Psoas muscle (tissue), 8 donors: ENCODE results near the gene HPS3. TPM values are rescaled to one million over a fixed set of nuclear protein-coding genes. Genes with fewer than 3 reads are reported as not detected.

Experiments
- ATAC-seq, 4 donors: fragments of 200-7000 bp; cut with Tn5 transposase; one replicate each; pipeline ENCODE4 v1.9.1; 2020; ENCODE audit warnings: moderate library complexity in 3 of 4, mild to moderate bottlenecking in 2 of 4
- DNase-seq, 2 donors: peaks; one replicate each; pipeline ENCODE4 v3.0.0-alpha.2; 2020
- H3K27ac ChIP-seq: fragments of 200-600 bp; one replicate; pipeline ENCODE4 v1.8.0; 2022
- H3K27me3 ChIP-seq, 3 donors: fragments of 200-600 bp in 1 of 3; one replicate each; pipeline versions ENCODE4 v1.6.1 to v1.8.0; 2013 to 2022; ENCODE audit warnings: low read length in 2 of 3, mild to moderate bottlenecking in 2 of 3, moderate library complexity in 1 of 3; ENCODE audit not compliant: insufficient read depth in 3 of 3
- H3K36me3 ChIP-seq, 2 donors: fragments of 200-600 bp in 1 of 2; one replicate each; pipeline versions ENCODE4 v1.6.1 to v1.8.0; 2013 to 2022; ENCODE audit warnings: low read depth in 1 of 2, mild to moderate bottlenecking in 1 of 2, moderate library complexity in 1 of 2; ENCODE audit not compliant: insufficient read depth in 1 of 2
- H3K4me1 ChIP-seq: fragments of 200-600 bp; one replicate; pipeline ENCODE4 v1.8.0; 2022
- H3K4me3 ChIP-seq: fragments of 200-600 bp; one replicate; pipeline ENCODE4 v1.8.0; 2022; ENCODE audit warnings: mild to moderate bottlenecking
- H3K9me3 ChIP-seq: fragments of 200-600 bp; one replicate; pipeline ENCODE4 v1.8.0; 2022
- WGBS, 3 donors: extraction: QIAGEN DNeasy Blood & Tissue Kit; methylation state at CpG; one replicate each; pipeline versions ENCODE4 v1.1.6 to v1.1.7; 2013; 5-methylcytosine and 5-hydroxymethylcytosine counted together
- intact Hi-C, 2 donors: fragments of 100-400 bp; cut with DNase I; formaldehyde crosslinking; loops; one replicate each; pipeline versions ENCODE4 v1.11.0 to v1.14.2; 2022
- polyA plus RNA-seq, 3 donors: library from polyadenylated mRNA; stranded (reverse); fragments of 200-250 nt; gene quantifications; one replicate each; pipeline ENCODE4 v1.2.3, GENCODE V29; 2013
- total RNA-seq, 4 donors: library from RNA; stranded (reverse); fragmentation: NEBNext Ultra II Directional in 2 of 4; extraction: Animal tissue kit (Norgen Biotek cat#: 25700) in 2 of 4; gene quantifications; one replicate each; pipeline versions ENCODE4 v1.2.1 to v1.2.4, GENCODE V29; 2021 to 2023
- TF ChIP-seq, protein P1 (sequence below): fragments of 200-600 bp; IDR thresholded peaks from one replicate; pipeline ENCODE4 v1.8.0; 2022; ENCODE audit warnings: antibody characterized with exemption
- donor health status: healthy with polysubstance abuse.
- donor health status: DM: no; HTN: no; CAD: no; lungs with moderate emphysema.
- donor health status: Bipolar disorder and iron deficiency.
- donor health status: healthy.
- donor health status: DM: yes; HTN: yes; CAD: no.
- donor health status: DM: no; HTN: no; CAD: no.
- donor health status: DM: no; HTN: no; CAD: no.
- donor health status: DM: yes; HTN: yes; CAD: no.

The HPS3 gene
- total and polyA plus RNA-seq, 7 donors = 2.2 to 7.3 (median 3.5) TPM

DNA sequence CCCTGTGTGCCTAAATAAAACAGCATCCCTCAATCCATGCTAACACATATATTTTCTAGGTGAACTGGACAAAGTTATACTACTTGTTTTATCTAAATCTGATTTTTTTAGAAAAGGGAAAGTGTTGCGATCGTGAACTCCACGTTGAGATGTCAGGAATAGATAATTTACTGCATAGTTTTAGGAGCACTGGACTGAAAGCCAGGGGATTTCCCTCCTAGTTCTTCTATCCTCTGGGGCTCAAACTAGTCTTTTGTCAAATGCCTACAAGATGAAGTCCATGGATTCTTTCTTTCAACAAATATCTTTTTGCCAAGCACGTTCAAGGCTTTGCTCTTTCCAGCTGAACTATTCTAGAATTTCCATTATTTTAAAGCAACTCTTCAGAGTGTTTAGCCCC is 617 bp upstream of the HPS3 start:
- Histone ChIP-seq H3K36me3 (no peaks in the 10 kb centered on the region), H3K4me3 (peak overlapping the region; percentile 82), H3K4me1 (peaks cover 22% of the 10 kb centered on the region), H3K9me3 (no peaks in the 10 kb centered on the region), H3K27me3 (no peaks in the 10 kb centered on the region), H3K27ac (peak overlapping the region; percentile 79)
- intact Hi-C loops = loop anchor here (2.0 to 10.0 kb wide), 2 partner anchors 42 to 174 kb away; partner anchors contain the start of gene HLTF (in 1 of the 2)
- WGBS, 3 donors = 2 to 5% (median 3%) methylated on average over 4 of the region's 4 CpGs
- DNase-seq (no peak), ATAC-seq (no peak)
- TF ChIP-seq, protein P1, sequence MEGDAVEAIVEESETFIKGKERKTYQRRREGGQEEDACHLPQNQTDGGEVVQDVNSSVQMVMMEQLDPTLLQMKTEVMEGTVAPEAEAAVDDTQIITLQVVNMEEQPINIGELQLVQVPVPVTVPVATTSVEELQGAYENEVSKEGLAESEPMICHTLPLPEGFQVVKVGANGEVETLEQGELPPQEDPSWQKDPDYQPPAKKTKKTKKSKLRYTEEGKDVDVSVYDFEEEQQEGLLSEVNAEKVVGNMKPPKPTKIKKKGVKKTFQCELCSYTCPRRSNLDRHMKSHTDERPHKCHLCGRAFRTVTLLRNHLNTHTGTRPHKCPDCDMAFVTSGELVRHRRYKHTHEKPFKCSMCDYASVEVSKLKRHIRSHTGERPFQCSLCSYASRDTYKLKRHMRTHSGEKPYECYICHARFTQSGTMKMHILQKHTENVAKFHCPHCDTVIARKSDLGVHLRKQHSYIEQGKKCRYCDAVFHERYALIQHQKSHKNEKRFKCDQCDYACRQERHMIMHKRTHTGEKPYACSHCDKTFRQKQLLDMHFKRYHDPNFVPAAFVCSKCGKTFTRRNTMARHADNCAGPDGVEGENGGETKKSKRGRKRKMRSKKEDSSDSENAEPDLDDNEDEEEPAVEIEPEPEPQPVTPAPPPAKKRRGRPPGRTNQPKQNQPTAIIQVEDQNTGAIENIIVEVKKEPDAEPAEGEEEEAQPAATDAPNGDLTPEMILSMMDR = no peak

DNA sequence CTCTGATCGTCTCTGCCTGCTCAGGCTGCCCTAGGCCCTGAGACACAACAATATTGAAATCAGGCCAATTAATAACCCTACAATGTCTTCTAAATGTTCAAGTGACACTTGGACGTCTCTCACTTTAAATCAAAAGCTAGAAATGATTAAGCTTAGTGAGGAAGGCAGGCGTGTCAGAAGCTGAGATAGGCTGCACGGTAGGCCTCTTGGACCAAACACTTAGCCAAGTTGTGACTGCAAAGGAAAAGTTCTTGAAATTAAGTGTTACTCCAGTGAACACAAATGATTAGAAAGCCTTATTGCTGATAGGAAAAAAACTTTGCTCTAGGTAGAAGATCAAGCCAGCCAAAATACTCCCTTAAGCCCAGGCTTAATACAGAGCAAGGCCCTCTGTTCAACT is 2.2 kb downstream of the HPS3 start:
- Histone ChIP-seq H3K4me1 (peaks cover 27% of the 10 kb centered on the region), H3K27me3 (no peaks in the 10 kb centered on the region), H3K9me3 (no peaks in the 10 kb centered on the region), H3K4me3 (no peak overlapping the region), H3K27ac (peak overlapping the region; percentile 79), H3K36me3 (no peaks in the 10 kb centered on the region)
- 47 to 62% (median 53%) methylated on average over 4 of the region's 4 CpGs for WGBS, 3 donors
- TF ChIP-seq, protein P1 = no peak
- intact Hi-C loops = loop anchor here in 1 of 2 donors (5.0 kb wide), 1 partner anchor 46 kb away; no protein-coding TSS in a partner anchor
- no peak for DNase-seq
- no peak for ATAC-seq

DNA sequence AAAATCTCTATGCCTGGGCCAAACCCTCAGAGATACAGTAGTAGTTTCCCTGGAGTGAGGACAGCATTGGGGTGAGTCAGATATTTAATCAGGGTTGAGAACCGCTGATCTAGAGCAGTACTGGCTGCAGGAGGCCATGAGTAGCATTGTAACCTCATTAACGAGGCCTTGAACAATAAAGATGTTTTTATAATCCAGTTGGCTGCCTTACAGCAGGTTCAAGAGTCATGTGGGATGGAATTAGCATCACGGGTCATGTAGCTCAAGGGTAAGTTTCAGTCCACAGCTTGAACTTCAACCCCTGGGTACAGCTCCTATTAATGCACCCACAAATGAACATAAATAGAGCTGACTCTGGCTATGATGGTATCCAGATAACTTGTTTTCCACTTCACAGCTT is 5.1 kb downstream of the HPS3 start:
- TF ChIP-seq, protein P1 = no peak
- no peak overlapping the region for H3K4me3 ChIP-seq
- intact Hi-C loops = loop anchor here in 1 of 2 donors (5.0 kb wide), 1 partner anchor 43 kb away; no protein-coding TSS in a partner anchor
- 56 to 65% (median 59%) methylated on average over 3 of the region's 3 CpGs for WGBS, 3 donors
- H3K9me3 ChIP-seq = no peaks in the 10 kb centered on the region
- peaks cover 18% of the 10 kb centered on the region for H3K4me1 ChIP-seq
- DNase-seq = no peak
- no peaks in the 10 kb centered on the region for H3K27me3 ChIP-seq
- H3K36me3 ChIP-seq = no peaks in the 10 kb centered on the region
- no peak for ATAC-seq
- no peak overlapping the region for H3K27ac ChIP-seq

DNA sequence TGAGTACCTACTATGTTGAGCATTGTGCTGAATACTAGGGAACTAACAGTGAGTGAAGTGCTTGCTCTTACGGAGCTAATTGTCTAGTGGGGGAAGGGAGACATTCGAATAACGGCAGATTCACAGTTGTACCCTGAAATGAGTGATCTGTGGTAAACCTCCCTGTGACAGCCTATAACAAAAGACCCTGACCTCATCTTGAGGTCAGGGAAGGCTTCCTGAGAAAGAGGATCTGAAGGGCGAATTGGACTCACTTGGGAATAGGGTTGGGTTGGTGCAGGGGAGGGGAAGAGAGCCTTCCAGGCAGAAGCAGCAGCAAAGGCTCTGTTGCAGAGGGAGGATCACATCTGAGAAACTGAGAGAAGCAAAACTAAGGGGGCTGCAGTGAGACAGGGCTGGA is 13.2 kb downstream of the HPS3 start:
- Histone ChIP-seq H3K27me3 (no peaks in the 10 kb centered on the region), H3K27ac (no peak overlapping the region), H3K36me3 (peaks cover 0 to 26% of the 10 kb centered on the region in 2 donors), H3K9me3 (no peaks in the 10 kb centered on the region), H3K4me3 (no peak overlapping the region), H3K4me1 (no peaks in the 10 kb centered on the region)
- DNase-seq (no peak), ATAC-seq (no peak)
- intact Hi-C loops = no loop called here
- WGBS, 3 donors = 85 to 90% (median 87%) methylated on average over 4 of the region's 4 CpGs
- TF ChIP-seq, protein P1 = no peak

DNA sequence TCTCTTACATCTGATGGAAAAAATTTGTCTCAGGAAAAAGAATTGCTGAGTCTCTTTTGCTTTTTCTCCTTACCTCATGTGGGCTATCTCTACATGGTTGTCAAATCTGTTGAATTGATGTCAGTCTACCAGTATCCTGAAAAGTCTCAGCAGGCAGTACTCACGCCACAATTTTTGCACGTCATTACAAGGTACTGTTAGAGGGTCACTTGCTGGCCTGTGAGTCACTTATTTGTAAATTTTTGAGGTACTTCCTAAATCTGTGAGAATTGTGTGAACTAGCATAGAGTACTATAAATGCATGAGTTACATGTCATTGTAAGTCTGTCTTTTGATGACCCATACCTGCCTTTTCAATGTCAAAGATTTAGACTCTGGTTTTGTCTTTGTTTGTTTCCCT is 15.9 kb downstream of the HPS3 start:
- Histone ChIP-seq H3K4me1 (no peaks in the 10 kb centered on the region), H3K27ac (no peak overlapping the region), H3K9me3 (no peaks in the 10 kb centered on the region), H3K27me3 (no peaks in the 10 kb centered on the region), H3K36me3 (peaks cover 0 to 33% of the 10 kb centered on the region in 2 donors), H3K4me3 (no peak overlapping the region)
- TF ChIP-seq, protein P1 = no peak
- intact Hi-C loops = no loop called here
- no peak for DNase-seq
- ATAC-seq = no peak
- WGBS, 3 donors = 91 to 95% (median 91%) methylated on average over 2 of the region's 2 CpGs
